Neural cell (in vitro differentiated cells): ENCODE results near the gene CDCA8. TPM values are rescaled to one million over a fixed set of nuclear protein-coding genes. Genes with fewer than 3 reads are reported as not detected.

ENCODE experiments used
- H2AFZ ChIP-seq: fragments of 200-600, 300-800 bp; sonication (generic), shearing (Covaris generic); 2 replicates; pipeline ENCODE4 v1.6.0; 2014; ENCODE audit warnings: low read depth, mild to moderate bottlenecking, antibody characterized with exemption, low read length, moderate library complexity
- H3F3A ChIP-seq: fragments of 200-600 bp; shearing (Covaris generic); 2 replicates; pipeline ENCODE4 v1.6.1; 2016; ENCODE audit warnings: mild to moderate bottlenecking, moderate library complexity, mixed read lengths, antibody characterized with exemption, low read length; ENCODE audit not compliant: insufficient read depth, poor library complexity, severe bottlenecking
- H3K27ac ChIP-seq: fragments of 200-600, 300-800 bp; sonication (generic), shearing (Covaris generic); 2 replicates; pipeline ENCODE4 v1.5.1; 2014; ENCODE audit warnings: mild to moderate bottlenecking, low read length, moderate library complexity
- H3K27me3 ChIP-seq: fragments of 300-800, 200-600 bp; sonication (generic), shearing (Covaris generic); 2 replicates; pipeline ENCODE4 v1.6.0; 2014; ENCODE audit warnings: mild to moderate bottlenecking, low read depth, low read length, moderate library complexity; ENCODE audit not compliant: insufficient read depth
- H3K36me3 ChIP-seq: fragments of 300-800, 200-600 bp; sonication (generic), shearing (Covaris generic); 2 replicates; pipeline ENCODE4 v1.5.1; 2014; ENCODE audit warnings: mild to moderate bottlenecking, antibody characterized with exemption, low read length, moderate library complexity; ENCODE audit not compliant: insufficient read depth
- H3K4me2 ChIP-seq: fragments of 300-800, 200-600 bp; sonication (generic), shearing (Covaris generic); 2 replicates; pipeline ENCODE4 v1.6.0; 2014; ENCODE audit warnings: mild to moderate bottlenecking, low read length
- H3K4me3 ChIP-seq: fragments of 300-800, 200-600 bp; sonication (generic), shearing (Covaris generic); 2 replicates; pipeline ENCODE4 v1.5.1; 2014; ENCODE audit warnings: mild to moderate bottlenecking, low read length, moderate library complexity
- H3K79me2 ChIP-seq: fragments of 200-600 bp; shearing (Covaris generic); replicated peaks from 2 replicates; pipeline ENCODE4 v1.6.0; 2014; ENCODE audit warnings: mild to moderate bottlenecking, low read length, moderate library complexity; ENCODE audit not compliant: insufficient read depth
- H3K9ac ChIP-seq: fragments of 300-800, 200-600 bp; sonication (generic), shearing (Covaris generic); 2 replicates; pipeline ENCODE4 v1.6.1; 2016; ENCODE audit warnings: mild to moderate bottlenecking, low read length, mixed read lengths
- H3K9me2 ChIP-seq: fragments of 200-600 bp; shearing (Covaris generic); 2 replicates; pipeline ENCODE4 v1.6.1; 2016; ENCODE audit warnings: mild to moderate bottlenecking, low read length, mixed read lengths; ENCODE audit not compliant: insufficient read depth
- H3K9me3 ChIP-seq: fragments of 200-600, 300-800 bp; sonication (generic), shearing (Covaris generic); 2 replicates; pipeline ENCODE4 v1.6.1; 2016; ENCODE audit warnings: mild to moderate bottlenecking, mixed run types, low read length, moderate library complexity, mixed read lengths
- H4K20me1 ChIP-seq: fragments of 200-600 bp; shearing (Covaris generic); 2 replicates; pipeline ENCODE4 v1.6.1; 2016; ENCODE audit warnings: mild to moderate bottlenecking, mixed run types; ENCODE audit not compliant: insufficient read depth
- CTCF ChIP-seq: fragments of 450-650 bp; IDR thresholded peaks from 2 replicates; pipeline ENCODE4 v1.5.1; 2014; ENCODE audit warnings: antibody characterized with exemption, mild to moderate bottlenecking, moderate library complexity; ENCODE audit not compliant: poor library complexity, severe bottlenecking
- EP300 ChIP-seq: fragments of 450-650 bp; conservative IDR thresholded peaks from 2 replicates; pipeline ENCODE4 v1.6.1; 2014; ENCODE audit warnings: antibody characterized with exemption, mild to moderate bottlenecking, moderate library complexity; ENCODE audit not compliant: poor library complexity, severe bottlenecking
- EZH2 ChIP-seq: fragments of 200-600, 300-800 bp; shearing (Covaris generic), sonication (generic); IDR thresholded peaks from 2 replicates; pipeline ENCODE4 v1.6.1; 2014; ENCODE audit warnings: antibody characterized with exemption, low read length, borderline replicate concordance, mild to moderate bottlenecking; ENCODE audit not compliant: insufficient read depth, poor library complexity, severe bottlenecking
- MXI1 ChIP-seq: fragments of 450-650 bp; conservative IDR thresholded peaks from 2 replicates; pipeline ENCODE4 v1.6.1; 2014; ENCODE audit warnings: antibody characterized with exemption, mild to moderate bottlenecking; ENCODE audit not compliant: poor library complexity, severe bottlenecking
- POLR2AphosphoS5 ChIP-seq: IDR thresholded peaks from 2 replicates; pipeline ENCODE4 v1.6.1; 2012
- RAD21 ChIP-seq: fragments of 450-650 bp; conservative IDR thresholded peaks from 2 replicates; pipeline ENCODE4 v1.6.1; 2014; ENCODE audit warnings: antibody characterized with exemption, mild to moderate bottlenecking, moderate library complexity
- REST ChIP-seq: IDR thresholded peaks from 2 replicates; pipeline ENCODE4 v1.6.1; 2012; ENCODE audit warnings: borderline replicate concordance
- SMC3 ChIP-seq: fragments of 450-650 bp; conservative IDR thresholded peaks from 2 replicates; pipeline ENCODE4 v1.6.1; 2014; ENCODE audit warnings: antibody characterized with exemption, mild to moderate bottlenecking, moderate library complexity; ENCODE audit not compliant: poor library complexity
- TAF1 ChIP-seq: IDR thresholded peaks from 2 replicates; pipeline ENCODE4 v1.6.1; 2012; ENCODE audit warnings: low read depth
- polyA plus RNA-seq: library from polyadenylated mRNA; depleted of rRNA; stranded (reverse); fragments of >200 nt; gene quantifications from 2 replicates; pipeline ENCODE4 v1.2.3, GENCODE V29; 2014

Gene CDCA8
- polyA plus RNA-seq, 1 donor from 2014 or later = 0.72 TPM

GRCh38 chr1:37746806-37747205 is 54.5 kb downstream of the CDCA8 start (continued):
- no peak for TF ChIP-seq EZH2

GRCh38 chr1:37748565-37748964 is 56.2 kb downstream of the CDCA8 start:
- peaks cover 4% of the 10 kb centered on the region for H3K9me3 ChIP-seq
- H2AFZ ChIP-seq = no peak overlapping the region
- H3K36me3 ChIP-seq = no peaks in the 10 kb centered on the region
- no peaks in the 10 kb centered on the region for H3K9me2 ChIP-seq
- H3K4me3 ChIP-seq = no peak overlapping the region
- no peaks in the 10 kb centered on the region for H3K79me2 ChIP-seq
- H3K27ac ChIP-seq = no peak overlapping the region
- no peak overlapping the region for H3K9ac ChIP-seq
- H3F3A ChIP-seq = no peaks in the 10 kb centered on the region
- no peaks in the 10 kb centered on the region for H4K20me1 ChIP-seq
- TF ChIP-seq REST (no peak), EP300 (no peak), MXI1 (no peak), SMC3 (no peak)
- H3K4me2 ChIP-seq = no peak overlapping the region
- H3K27me3 ChIP-seq = peaks cover 19% of the 10 kb centered on the region

GRCh38 chr1:37752213-37752582 is 59.9 kb downstream of the CDCA8 start:
- Histone ChIP-seq H3F3A (no peaks in the 10 kb centered on the region), H3K36me3 (no peaks in the 10 kb centered on the region), H3K9me2 (no peaks in the 10 kb centered on the region), H3K4me2 (no peak overlapping the region), H3K9me3 (peaks cover under 1% of the 10 kb centered on the region), H3K79me2 (no peaks in the 10 kb centered on the region), H3K9ac (peak overlapping the region; percentile 26), H3K27ac (no peak overlapping the region), H2AFZ (peak overlapping the region; percentile 33), H4K20me1 (no peaks in the 10 kb centered on the region), H3K27me3 (peaks cover 54% of the 10 kb centered on the region), H3K4me3 (peak overlapping the region; percentile 56)
- no peak for TF ChIP-seq MXI1
- no peak for TF ChIP-seq SMC3
- no peak for TF ChIP-seq EZH2
- no peak for TF ChIP-seq TAF1
- no peak for TF ChIP-seq CTCF
- TF ChIP-seq REST = no peak
- TF ChIP-seq POLR2AphosphoS5 = no peak
- TF ChIP-seq RAD21 = no peak
- no peak for TF ChIP-seq EP300
